Measurements from ENCODE around the gene ATOH8.

The ATOH8 gene

DNA sequence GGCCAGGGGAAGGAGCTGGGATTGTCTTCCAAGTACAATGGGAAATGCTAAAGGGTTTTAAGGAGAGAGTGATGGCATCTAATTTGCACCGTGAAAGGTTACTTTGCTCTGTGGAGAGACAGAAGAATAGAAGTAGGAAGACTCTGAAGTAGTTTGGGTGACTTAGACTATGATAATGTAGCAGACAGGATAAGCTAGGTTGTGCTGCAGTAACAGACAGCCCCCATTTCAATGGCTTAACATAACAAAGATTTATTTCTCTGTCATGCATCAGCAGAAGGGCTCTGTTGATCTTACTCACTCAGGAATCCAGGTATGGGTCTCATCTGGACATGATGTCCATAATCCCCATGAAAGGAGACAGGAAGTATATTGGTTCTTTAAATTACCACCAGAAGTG lies 33.3 kb upstream of the ATOH8 start:
- H3K4me3 ChIP-seq (ENCODE audit: low read depth, low read length), result no peak overlapping the region
- TF ChIP-seq, protein P1, sequence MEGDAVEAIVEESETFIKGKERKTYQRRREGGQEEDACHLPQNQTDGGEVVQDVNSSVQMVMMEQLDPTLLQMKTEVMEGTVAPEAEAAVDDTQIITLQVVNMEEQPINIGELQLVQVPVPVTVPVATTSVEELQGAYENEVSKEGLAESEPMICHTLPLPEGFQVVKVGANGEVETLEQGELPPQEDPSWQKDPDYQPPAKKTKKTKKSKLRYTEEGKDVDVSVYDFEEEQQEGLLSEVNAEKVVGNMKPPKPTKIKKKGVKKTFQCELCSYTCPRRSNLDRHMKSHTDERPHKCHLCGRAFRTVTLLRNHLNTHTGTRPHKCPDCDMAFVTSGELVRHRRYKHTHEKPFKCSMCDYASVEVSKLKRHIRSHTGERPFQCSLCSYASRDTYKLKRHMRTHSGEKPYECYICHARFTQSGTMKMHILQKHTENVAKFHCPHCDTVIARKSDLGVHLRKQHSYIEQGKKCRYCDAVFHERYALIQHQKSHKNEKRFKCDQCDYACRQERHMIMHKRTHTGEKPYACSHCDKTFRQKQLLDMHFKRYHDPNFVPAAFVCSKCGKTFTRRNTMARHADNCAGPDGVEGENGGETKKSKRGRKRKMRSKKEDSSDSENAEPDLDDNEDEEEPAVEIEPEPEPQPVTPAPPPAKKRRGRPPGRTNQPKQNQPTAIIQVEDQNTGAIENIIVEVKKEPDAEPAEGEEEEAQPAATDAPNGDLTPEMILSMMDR (IDR thresholded peaks at IDR 0.05; ENCODE audit: insufficient read depth, low read length, missing control alignments), result no peak
- CTCF ChIA-PET, result interaction anchor here (0.7 to 25.5 kb wide), 8 partner anchors 9 to 301 kb away, joined by 3 to 915 read pairs (median 30); no protein-coding TSS in a partner anchor
- POLR2A ChIA-PET, result interaction anchor here (0.6 to 0.7 kb wide), 2 partner anchors 51 to 52 kb away, joined by 3 read pairs; no protein-coding TSS in a partner anchor
- no peak for DNase-seq (ENCODE audit: low read depth, low spot score)

DNA sequence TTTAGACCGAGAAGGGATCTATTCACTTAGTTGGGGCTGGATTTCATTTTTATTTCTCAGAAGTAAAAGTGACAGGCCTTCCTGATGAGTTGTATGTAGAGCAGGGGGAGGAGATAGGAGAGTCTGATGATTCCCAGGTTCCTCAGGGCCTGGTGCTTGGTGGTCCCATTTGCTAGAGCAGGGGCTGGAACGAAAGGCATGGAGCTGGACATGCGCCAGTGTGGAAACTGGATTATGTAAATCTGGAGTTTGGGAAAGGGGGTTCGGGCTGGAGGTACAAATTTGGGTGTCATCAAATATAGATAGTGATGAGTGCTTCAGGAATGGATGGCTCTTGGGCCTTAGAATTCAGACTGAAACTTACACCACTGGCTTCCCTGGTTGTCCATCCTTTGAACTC lies 32.1 kb upstream of the ATOH8 start:
- no peak overlapping the region for H3K4me3 ChIP-seq (ENCODE audit: low read depth, low read length)
- TF ChIP-seq, protein P1 (IDR thresholded peaks at IDR 0.05; ENCODE audit: insufficient read depth, low read length, missing control alignments), result no peak
- ChIA-PET POLR2A (no interaction called here), CTCF (interaction anchor here (11.0 to 25.5 kb wide), 3 partner anchors 13 to 92 kb away, joined by 206 to 915 read pairs (median 221); no protein-coding TSS in a partner anchor)
- DNase-seq (ENCODE audit: low read depth, low spot score), result no peak

DNA sequence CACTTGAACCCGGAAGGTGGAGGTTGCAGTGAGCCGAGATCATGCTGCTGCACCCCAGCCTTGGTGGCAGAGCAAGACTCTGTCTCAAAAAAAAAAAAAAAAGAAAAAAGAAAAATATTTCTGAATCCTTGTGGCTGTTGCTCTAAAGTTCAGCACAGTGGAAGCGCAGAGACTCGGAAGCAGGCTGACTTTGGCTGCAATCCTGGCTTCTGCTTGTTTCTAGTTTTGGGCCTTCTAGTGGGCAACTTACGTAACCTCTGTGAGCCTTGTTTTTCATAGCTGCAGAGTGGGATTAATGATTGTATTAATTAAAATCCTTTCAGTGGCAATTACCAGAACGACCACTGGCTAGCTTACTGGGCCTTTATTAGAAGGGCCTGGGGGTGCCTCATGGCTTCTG lies 31.3 kb upstream of the ATOH8 start:
- no peak overlapping the region for H3K4me3 ChIP-seq (ENCODE audit: low read depth, low read length)
- no peak for DNase-seq (ENCODE audit: low read depth, low spot score)
- ChIA-PET POLR2A (no interaction called here), CTCF (interaction anchor here (1.1 to 25.5 kb wide), 7 partner anchors 14 to 97 kb away, joined by 3 to 915 read pairs (median 16); no protein-coding TSS in a partner anchor)
- TF ChIP-seq, protein P1 (IDR thresholded peaks at IDR 0.05; ENCODE audit: insufficient read depth, low read length, missing control alignments), result no peak

DNA sequence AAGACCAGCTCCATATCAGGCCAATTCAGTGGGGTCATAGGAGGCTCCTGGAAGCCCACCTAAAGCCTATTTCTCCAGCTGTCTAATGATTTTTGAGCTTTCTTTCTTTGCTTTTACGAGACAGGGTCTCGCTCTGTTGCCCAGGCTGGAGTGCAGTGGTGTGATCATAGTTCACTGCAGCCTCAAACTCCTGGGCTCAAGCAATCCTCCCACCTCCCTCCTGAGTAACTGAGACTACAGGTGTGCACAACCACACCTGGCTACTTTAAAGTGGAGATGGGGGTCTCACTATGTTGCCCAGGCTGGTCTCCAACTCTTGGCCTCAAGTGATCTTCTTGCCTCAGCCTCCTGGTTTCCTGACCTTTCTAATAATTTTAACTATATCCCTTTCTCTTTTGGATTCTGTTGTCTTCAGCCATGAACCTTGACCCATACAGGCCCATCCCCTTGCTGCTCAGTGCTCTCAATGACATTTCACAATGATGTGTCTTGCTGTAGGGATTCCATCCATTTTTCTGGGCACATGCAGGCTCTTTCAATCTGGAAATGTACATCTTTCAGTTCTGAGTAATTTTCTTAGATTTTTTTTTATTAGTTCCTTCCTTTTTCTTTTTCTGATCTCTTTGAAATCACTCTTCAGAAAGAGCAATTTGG lies 30.0 kb upstream of the ATOH8 start:
- CTCF ChIA-PET, result interaction anchor here (0.8 to 25.5 kb wide), 20 partner anchors 8 to 357 kb away, joined by 3 to 915 read pairs (median 5); no protein-coding TSS in a partner anchor
- POLR2A ChIA-PET, result interaction anchor here (0.8 kb wide), 1 partner anchor 185 kb away, joined by 3 read pairs; the partner anchor contains the start of gene MAT2A
- no peak for DNase-seq (ENCODE audit: low read depth, low spot score)

DNA sequence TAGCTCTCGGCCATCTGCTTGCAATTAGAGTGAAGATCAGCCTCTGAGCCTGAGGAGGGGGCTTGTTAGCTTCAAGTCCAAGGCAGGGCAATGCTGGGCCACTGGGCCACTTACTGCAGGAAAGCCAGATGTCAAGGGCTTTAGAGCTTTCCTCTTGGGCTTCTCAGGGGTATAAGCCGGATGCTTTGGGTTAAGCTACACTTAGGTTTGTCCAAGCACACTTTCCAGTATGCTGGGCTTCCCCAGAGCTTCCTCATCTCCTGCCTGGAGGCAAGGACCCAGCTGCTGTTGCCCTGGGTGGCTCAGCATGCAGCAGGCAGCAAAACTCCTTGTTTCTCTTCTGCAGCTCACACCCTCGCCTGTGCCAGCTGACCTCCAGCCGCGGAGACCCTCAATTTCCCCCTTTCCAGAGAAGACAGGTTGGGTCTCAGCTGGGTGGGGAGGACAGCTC lies 29.0 kb upstream of the ATOH8 start:
- H3K4me3 ChIP-seq (ENCODE audit: low read depth, low read length), result no peak overlapping the region
- TF ChIP-seq, protein P1 (IDR thresholded peaks at IDR 0.05; ENCODE audit: insufficient read depth, low read length, missing control alignments), result no peak
- CTCF ChIA-PET, result interaction anchor here (0.6 to 25.5 kb wide), 22 partner anchors 9 to 355 kb away, joined by 3 to 915 read pairs (median 4); no protein-coding TSS in a partner anchor
- DNase-seq (ENCODE audit: low read depth, low spot score), result no peak
- POLR2A ChIA-PET, result interaction anchor here (0.5 to 0.8 kb wide), 3 partner anchors 93 to 375 kb away, joined by 3 read pairs; partner anchors contain the start of gene MAT2A

More for the DNA sequence above, 30.0 kb upstream of the ATOH8 start:
- TF ChIP-seq, protein P1 (IDR thresholded peaks at IDR 0.05; ENCODE audit: insufficient read depth, low read length, missing control alignments), result no peak
- H3K4me3 ChIP-seq (ENCODE audit: low read depth, low read length), result no peak overlapping the region

DNA sequence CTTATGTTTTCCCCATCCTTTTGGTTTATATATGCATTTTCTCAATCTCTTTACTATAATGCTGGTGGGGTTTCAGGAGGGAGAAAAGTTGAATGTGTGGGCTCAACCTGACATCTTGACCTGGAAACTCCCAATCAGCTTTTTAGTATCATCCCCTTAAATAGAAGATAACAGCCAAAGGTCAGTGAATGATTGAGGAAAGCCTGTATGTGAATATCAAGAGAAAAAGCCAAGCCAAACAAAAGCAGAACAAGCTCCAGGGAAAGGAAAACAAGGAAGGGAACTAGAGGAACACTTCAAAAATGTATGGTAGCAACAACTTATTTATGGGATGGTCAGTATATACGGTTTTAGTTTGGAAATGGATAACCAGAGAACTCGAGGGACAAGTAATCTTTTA lies 28.3 kb upstream of the ATOH8 start:
- ChIA-PET CTCF (interaction anchor here (0.8 to 25.5 kb wide), 18 partner anchors 9 to 354 kb away, joined by 3 to 915 read pairs (median 6); no protein-coding TSS in a partner anchor), POLR2A (interaction anchor here (0.6 kb wide), 1 partner anchor 93 kb away, joined by 3 read pairs; no protein-coding TSS in a partner anchor)
- no peak overlapping the region for H3K4me3 ChIP-seq (ENCODE audit: low read depth, low read length)
- TF ChIP-seq, protein P1 (IDR thresholded peaks at IDR 0.05; ENCODE audit: insufficient read depth, low read length, missing control alignments), result no peak
- DNase-seq (ENCODE audit: low read depth, low spot score), result no peak

Measured in AG04449 (cell line).